Karpas-422 (cell line): ENCODE data around the gene S100A9. TPM values are rescaled to one million over a fixed set of nuclear protein-coding genes. Genes with fewer than 3 reads are reported as not detected.
"Not testable (repeated sequence)": the region's sequence is repeated elsewhere in the genome, so short reads cannot be mapped to it uniquely, and the experiment has no call there.

Source experiments
- DNase-seq: peaks from one replicate; pipeline ENCODE4 v3.0.0-alpha.2; 2015
- H2AFZ ChIP-seq: fragments of 200-600 bp; sonication (generic); 2 replicates; pipeline ENCODE4 v1.6.1; 2014; ENCODE audit warnings: antibody characterized with exemption, low read length, mixed read lengths
- H3K27ac ChIP-seq: fragments of 200-600 bp; sonication (generic); 2 replicates; pipeline ENCODE4 v1.5.1; 2014; ENCODE audit warnings: mild to moderate bottlenecking, low read length, moderate library complexity
- H3K27me3 ChIP-seq: fragments of 200-600 bp; sonication (generic); 2 replicates; pipeline ENCODE4 v1.6.1; 2014; ENCODE audit warnings: low read length, mixed read lengths
- H3K36me3 ChIP-seq: fragments of 200-600 bp; sonication (generic); 2 replicates; pipeline ENCODE4 v1.6.1; 2014; ENCODE audit warnings: low read length, mixed read lengths; ENCODE audit not compliant: insufficient read depth
- H3K4me1 ChIP-seq: fragments of 200-600 bp; sonication (generic); 2 replicates; pipeline ENCODE4 v1.6.1; 2014; ENCODE audit warnings: mild to moderate bottlenecking, low read length, mixed read lengths
- H3K4me2 ChIP-seq: fragments of 200-600 bp; sonication (generic); 2 replicates; pipeline ENCODE4 v1.6.1; 2014; ENCODE audit warnings: low read length, low read depth, mild to moderate bottlenecking; ENCODE audit not compliant: poor library complexity, severe bottlenecking
- H3K4me3 ChIP-seq: fragments of 200-600 bp; sonication (generic); 2 replicates; pipeline ENCODE4 v1.5.1; 2014; ENCODE audit warnings: mild to moderate bottlenecking, antibody characterized with exemption, low read length, mixed read lengths
- H3K79me2 ChIP-seq: fragments of 200-600 bp; sonication (generic); 2 replicates; pipeline ENCODE4 v1.6.1; 2014; ENCODE audit warnings: mild to moderate bottlenecking, low read length, mixed read lengths
- H3K9ac ChIP-seq: fragments of 200-600 bp; sonication (generic); 2 replicates; pipeline ENCODE4 v1.6.0; 2014; ENCODE audit warnings: low read length
- H3K9me2 ChIP-seq: fragments of 200-600 bp; sonication (generic), shearing (Covaris generic); replicated peaks from 2 replicates; pipeline ENCODE4 v1.6.0; 2014; ENCODE audit warnings: mild to moderate bottlenecking, low read length, moderate library complexity; ENCODE audit not compliant: insufficient read depth
- H3K9me3 ChIP-seq: fragments of 300-700, 200-600 bp; sonication (generic); 2 replicates; pipeline ENCODE4 v1.6.1; 2014; ENCODE audit warnings: low read length, mixed read lengths
- H4K20me1 ChIP-seq: fragments of 200-600 bp; sonication (generic); 2 replicates; pipeline ENCODE4 v1.6.1; 2014; ENCODE audit warnings: mild to moderate bottlenecking, antibody characterized with exemption, low read length, low read depth; ENCODE audit not compliant: insufficient read depth
- total RNA-seq: library from RNA; depleted of rRNA; stranded (reverse); fragments of >200 nt; shearing (Covaris generic); gene quantifications from 2 replicates; pipeline ENCODE4 v1.2.3, GENCODE V29; 2014; ENCODE audit warnings: low replicate concordance

Gene S100A9
- total RNA-seq, 1 experiment from 2014 or later: not detected

- H3K27ac ChIP-seq, H3K9me2 ChIP-seq, H3K4me3 ChIP-seq, H3K36me3 ChIP-seq, H3K4me1 ChIP-seq, H3K79me2 ChIP-seq, H2AFZ ChIP-seq, H3K9me3 ChIP-seq, H3K9ac ChIP-seq, H4K20me1 ChIP-seq, H3K27me3 ChIP-seq, DNase-seq, H3K4me2 ChIP-seq: not testable (repeated sequence)
Measured at GRCh38 chr1:153347049-153347448, 10.6 kb upstream of the S100A9 start.

- Histone ChIP-seq H3K27me3 (no peaks in the 10 kb centered on the region), H3K4me1 (peaks cover 2% of the 10 kb centered on the region; the same call in 1 of the 2 replicates), H3K79me2 (no peaks in the 10 kb centered on the region), H3K9me3 (no peaks in the 10 kb centered on the region), H3K4me3 (no peak overlapping the region), H2AFZ (no peak overlapping the region), H3K27ac (no peak overlapping the region), H3K9ac (no peak overlapping the region), H4K20me1 (no peaks in the 10 kb centered on the region), H3K36me3 (no peaks in the 10 kb centered on the region), H3K4me2 (no peak overlapping the region), H3K9me2 (no peaks in the 10 kb centered on the region)
- no peak for DNase-seq
Measured at GRCh38 chr1:153347856-153348255, 9.8 kb upstream of the S100A9 start.

GRCh38 chr1:153348511-153349362, 8.9 kb upstream of the S100A9 start, which contains the start of gene PGLYRP4:
PGLYRP4 (minus strand) TSS chr1:153348841; CDS start chr1:153347932, 909 bp downstream.
- Histone ChIP-seq H3K4me1 (peaks cover 2% of the 10 kb centered on the region; the same call in 1 of the 2 replicates), H3K4me3 (no peak within 1 kb of the TSS), H3K9me2 (no peaks in the 10 kb centered on the region), H2AFZ (no peak within 1 kb of the TSS), H4K20me1 (no peaks in the 10 kb centered on the region; the same call in 1 of the 2 replicates), H3K27ac (no peak within 1 kb of the TSS), H3K4me2 (no peak within 1 kb of the TSS), H3K36me3 (no peaks in the 10 kb centered on the region), H3K9me3 (no peaks in the 10 kb centered on the region), H3K79me2 (no peaks in the 10 kb centered on the region), H3K9ac (no peak within 1 kb of the TSS), H3K27me3 (no peaks in the 10 kb centered on the region)
- DNase-seq: no peak

GRCh38 chr1:153349363-153350320, 8.0 kb upstream of the S100A9 start:
- H3K36me3 ChIP-seq: no peaks in the 10 kb centered on the region
- no peak overlapping the region for H3K9ac ChIP-seq
- no peaks in the 10 kb centered on the region; the same call in 1 of the 2 replicates for H4K20me1 ChIP-seq
- H3K4me2 ChIP-seq: no peak overlapping the region
- peaks cover 2% of the 10 kb centered on the region; the same call in 1 of the 2 replicates for H3K4me1 ChIP-seq
- peak; percentile 43 for DNase-seq
- no peaks in the 10 kb centered on the region for H3K9me3 ChIP-seq
- no peaks in the 10 kb centered on the region for H3K79me2 ChIP-seq
- no peak overlapping the region for H3K27ac ChIP-seq
- H3K4me3 ChIP-seq: no peak overlapping the region
- H3K9me2 ChIP-seq: no peaks in the 10 kb centered on the region
- H3K27me3 ChIP-seq: no peaks in the 10 kb centered on the region
- no peak overlapping the region for H2AFZ ChIP-seq

- no peaks in the 10 kb centered on the region for H3K9me2 ChIP-seq
- H3K27ac ChIP-seq: no peak overlapping the region
- H3K9me3 ChIP-seq: no peaks in the 10 kb centered on the region
- H2AFZ ChIP-seq: no peak overlapping the region
- no peaks in the 10 kb centered on the region; the same call in 1 of the 2 replicates for H4K20me1 ChIP-seq
- H3K4me3 ChIP-seq: no peak overlapping the region
- H3K4me2 ChIP-seq: no peak overlapping the region
- H3K27me3 ChIP-seq: no peaks in the 10 kb centered on the region
- H3K9ac ChIP-seq: no peak overlapping the region
- peaks cover 2% of the 10 kb centered on the region; the same call in 1 of the 2 replicates for H3K4me1 ChIP-seq
- no peak for DNase-seq
- H3K36me3 ChIP-seq: no peaks in the 10 kb centered on the region
- no peaks in the 10 kb centered on the region for H3K79me2 ChIP-seq
Measured at GRCh38 chr1:153350321-153350957, 7.2 kb upstream of the S100A9 start.

GRCh38 chr1:153352523-153352922, 5.1 kb upstream of the S100A9 start:
- H3K9me3 ChIP-seq: no peaks in the 10 kb centered on the region
- H3K79me2 ChIP-seq: no peaks in the 10 kb centered on the region
- no peaks in the 10 kb centered on the region for H3K27me3 ChIP-seq
- no peak overlapping the region for H3K4me3 ChIP-seq
- DNase-seq: peak; percentile 85
- H4K20me1 ChIP-seq: no peaks in the 10 kb centered on the region; the same call in 1 of the 2 replicates
- no peaks in the 10 kb centered on the region for H3K36me3 ChIP-seq
- no peaks in the 10 kb centered on the region for H3K9me2 ChIP-seq
- H3K27ac ChIP-seq: no peak overlapping the region
- no peak overlapping the region for H2AFZ ChIP-seq
- H3K4me1 ChIP-seq: no peaks in the 10 kb centered on the region
- H3K9ac ChIP-seq: no peak overlapping the region
- H3K4me2 ChIP-seq: no peak overlapping the region

GRCh38 chr1:153353226-153353947, 4.3 kb upstream of the S100A9 start:
- peak; percentile 53 for DNase-seq
- Histone ChIP-seq H4K20me1 (no peaks in the 10 kb centered on the region; the same call in 1 of the 2 replicates), H3K36me3 (no peaks in the 10 kb centered on the region), H3K9ac (no peak overlapping the region), H3K4me1 (no peaks in the 10 kb centered on the region), H2AFZ (no peak overlapping the region), H3K9me2 (no peaks in the 10 kb centered on the region), H3K4me2 (no peak overlapping the region), H3K9me3 (no peaks in the 10 kb centered on the region), H3K4me3 (no peak overlapping the region), H3K27ac (no peak overlapping the region), H3K27me3 (no peaks in the 10 kb centered on the region), H3K79me2 (no peaks in the 10 kb centered on the region)
